Measurements from ENCODE around the gene SLC25A3. TPM values are rescaled to one million over a fixed set of nuclear protein-coding genes. Genes with fewer than 3 reads are reported as not detected.
A peak's percentile ranks its signal among the peaks of the same experiment; 100 is the strongest.
"Not testable (repeated sequence)": the region's sequence is repeated elsewhere in the genome, so short reads cannot be mapped to it uniquely, and the experiment has no call there.

SLC25A3 gene
- total RNA-seq, 1 donor from 2014 or later: 531 TPM

- Mint-ChIP-seq H3K27me3 (ENCODE audit: low read depth) (no peaks in the 10 kb centered on the region), H3K36me3 (ENCODE audit: low read depth) (peaks cover 2% of the 10 kb centered on the region), H3K4me3 (ENCODE audit: unreplicated experiment) (no peak overlapping the region), H3K4me1 (ENCODE audit: low read depth) (no peaks in the 10 kb centered on the region), H3K9me3 (ENCODE audit: low read depth) (peaks cover 2% of the 10 kb centered on the region), H3K27ac (ENCODE audit: unreplicated experiment) (no peak overlapping the region)
- TF ChIP-seq, protein P1, sequence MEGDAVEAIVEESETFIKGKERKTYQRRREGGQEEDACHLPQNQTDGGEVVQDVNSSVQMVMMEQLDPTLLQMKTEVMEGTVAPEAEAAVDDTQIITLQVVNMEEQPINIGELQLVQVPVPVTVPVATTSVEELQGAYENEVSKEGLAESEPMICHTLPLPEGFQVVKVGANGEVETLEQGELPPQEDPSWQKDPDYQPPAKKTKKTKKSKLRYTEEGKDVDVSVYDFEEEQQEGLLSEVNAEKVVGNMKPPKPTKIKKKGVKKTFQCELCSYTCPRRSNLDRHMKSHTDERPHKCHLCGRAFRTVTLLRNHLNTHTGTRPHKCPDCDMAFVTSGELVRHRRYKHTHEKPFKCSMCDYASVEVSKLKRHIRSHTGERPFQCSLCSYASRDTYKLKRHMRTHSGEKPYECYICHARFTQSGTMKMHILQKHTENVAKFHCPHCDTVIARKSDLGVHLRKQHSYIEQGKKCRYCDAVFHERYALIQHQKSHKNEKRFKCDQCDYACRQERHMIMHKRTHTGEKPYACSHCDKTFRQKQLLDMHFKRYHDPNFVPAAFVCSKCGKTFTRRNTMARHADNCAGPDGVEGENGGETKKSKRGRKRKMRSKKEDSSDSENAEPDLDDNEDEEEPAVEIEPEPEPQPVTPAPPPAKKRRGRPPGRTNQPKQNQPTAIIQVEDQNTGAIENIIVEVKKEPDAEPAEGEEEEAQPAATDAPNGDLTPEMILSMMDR (IDR thresholded peaks at IDR 0.05): no peak
- no peak for DNase-seq (ENCODE audit: low spot score)
Observed at GRCh38 chr12:98559666-98560065, 33.8 kb upstream of the SLC25A3 start.

DNA sequence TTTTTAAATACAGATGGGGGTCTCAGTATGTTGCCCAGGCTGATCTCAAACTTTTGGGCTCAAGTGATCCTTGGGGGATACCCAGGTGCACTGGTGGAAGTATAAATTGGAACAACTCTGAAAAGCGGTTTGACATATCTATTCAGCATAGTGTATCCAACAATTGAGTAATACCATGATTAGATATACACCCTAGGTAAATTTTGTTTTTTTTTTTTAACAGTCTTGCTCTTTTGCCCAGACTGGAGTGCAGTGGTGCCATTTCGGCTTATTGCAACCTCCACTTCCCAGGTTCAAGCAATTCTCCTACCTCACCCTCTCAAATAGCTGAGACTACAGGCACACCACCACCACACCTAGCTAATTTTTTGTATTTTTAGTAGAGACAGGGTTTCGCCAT lies 31.6 kb upstream of the SLC25A3 start:
- DNase-seq (ENCODE audit: low spot score): no peak
- no peak overlapping the region for H3K27ac Mint-ChIP-seq (ENCODE audit: unreplicated experiment)
- no peaks in the 10 kb centered on the region for H3K27me3 Mint-ChIP-seq (ENCODE audit: low read depth)
- no peaks in the 10 kb centered on the region for H3K36me3 Mint-ChIP-seq (ENCODE audit: low read depth)
- H3K4me1 Mint-ChIP-seq (ENCODE audit: low read depth): peaks cover 6% of the 10 kb centered on the region
- TF ChIP-seq, protein P1 (IDR thresholded peaks at IDR 0.05): no peak
- H3K9me3 Mint-ChIP-seq (ENCODE audit: low read depth): no peaks in the 10 kb centered on the region
- H3K4me3 Mint-ChIP-seq (ENCODE audit: unreplicated experiment): no peak overlapping the region

GRCh38 chr12:98572010-98572409 lies 21.5 kb upstream of the SLC25A3 start:
- Mint-ChIP-seq H3K27ac (ENCODE audit: unreplicated experiment) (no peak overlapping the region), H3K4me1 (ENCODE audit: low read depth) (peaks cover 4% of the 10 kb centered on the region), H3K4me3 (ENCODE audit: unreplicated experiment) (no peak overlapping the region), H3K36me3 (ENCODE audit: low read depth) (no peaks in the 10 kb centered on the region), H3K9me3 (ENCODE audit: low read depth) (no peaks in the 10 kb centered on the region), H3K27me3 (ENCODE audit: low read depth) (no peaks in the 10 kb centered on the region)
- TF ChIP-seq, protein P1 (IDR thresholded peaks at IDR 0.05): peak; percentile 34
- DNase-seq (ENCODE audit: low spot score): no peak

DNA sequence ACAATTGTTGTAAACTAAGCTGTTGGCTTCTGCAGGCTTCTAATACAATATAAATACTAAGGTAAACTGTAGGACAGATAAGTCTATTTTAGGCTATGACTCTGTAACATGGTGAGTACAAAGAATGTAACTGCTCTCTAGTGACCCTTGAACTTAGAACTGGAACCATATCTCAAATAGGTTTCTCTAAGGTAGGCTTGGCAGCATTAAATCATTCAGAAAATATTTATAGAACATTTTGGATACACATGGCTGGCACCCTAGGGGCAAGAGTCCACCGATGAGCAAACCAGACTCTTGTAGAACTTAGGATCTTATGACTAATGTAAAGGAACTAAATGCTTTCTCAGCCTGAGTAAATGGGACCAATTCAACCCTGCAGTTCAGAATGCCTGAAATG lies 19.4 kb upstream of the SLC25A3 start:
- Mint-ChIP-seq H3K27me3 (ENCODE audit: low read depth) (no peaks in the 10 kb centered on the region), H3K9me3 (ENCODE audit: low read depth) (no peaks in the 10 kb centered on the region), H3K27ac (ENCODE audit: unreplicated experiment) (no peak overlapping the region), H3K4me1 (ENCODE audit: low read depth) (peaks cover 4% of the 10 kb centered on the region), H3K4me3 (ENCODE audit: unreplicated experiment) (no peak overlapping the region), H3K36me3 (ENCODE audit: low read depth) (no peaks in the 10 kb centered on the region)
- TF ChIP-seq, protein P1 (IDR thresholded peaks at IDR 0.05): no peak
- DNase-seq (ENCODE audit: low spot score): no peak

GRCh38 chr12:98575013-98575412 lies 18.5 kb upstream of the SLC25A3 start:
- Mint-ChIP-seq H3K36me3 (ENCODE audit: low read depth) (no peaks in the 10 kb centered on the region), H3K27ac (ENCODE audit: unreplicated experiment) (no peak overlapping the region), H3K9me3 (ENCODE audit: low read depth) (no peaks in the 10 kb centered on the region), H3K4me3 (ENCODE audit: unreplicated experiment) (no peak overlapping the region), H3K27me3 (ENCODE audit: low read depth) (no peaks in the 10 kb centered on the region), H3K4me1 (ENCODE audit: low read depth) (peaks cover 4% of the 10 kb centered on the region)
- TF ChIP-seq, protein P1 (IDR thresholded peaks at IDR 0.05): no peak
- no peak for DNase-seq (ENCODE audit: low spot score)

- H3K4me1 Mint-ChIP-seq (ENCODE audit: low read depth); H3K36me3 Mint-ChIP-seq (ENCODE audit: low read depth); H3K27me3 Mint-ChIP-seq (ENCODE audit: low read depth); DNase-seq (ENCODE audit: low spot score); H3K9me3 Mint-ChIP-seq (ENCODE audit: low read depth); H3K27ac Mint-ChIP-seq (ENCODE audit: unreplicated experiment); H3K4me3 Mint-ChIP-seq (ENCODE audit: unreplicated experiment): not testable (repeated sequence)
Observed at GRCh38 chr12:98576795-98577194, 16.7 kb upstream of the SLC25A3 start.

Measured in chondrocyte (in vitro differentiated cells).